Measurements from ENCODE around the gene IL17RE.
"Not testable (repeated sequence)": the region's sequence is repeated elsewhere in the genome, so short reads cannot be mapped to it uniquely, and the experiment has no call there.

- not testable (repeated sequence) for TF ChIP-seq EZH2 (IDR thresholded peaks at IDR 0.05; ENCODE audit: low read depth, unreplicated experiment); CTCF (conservative IDR thresholded peaks at IDR 0.05; ENCODE audit: low read depth in 2 of 2); POLR2AphosphoS5 (IDR thresholded peaks at IDR 0.05; ENCODE audit: low read depth); CREB1 (CRISPR knock-in tag; IDR thresholded peaks at IDR 0.05; ENCODE audit: low read depth); STAT1 (IDR thresholded peaks at IDR 0.05; ENCODE audit: unreplicated experiment); JUNB (IDR thresholded peaks at IDR 0.05; ENCODE audit: unreplicated experiment); ZNF114 (CRISPR knock-in tag; IDR thresholded peaks at IDR 0.05); REST (IDR thresholded peaks at IDR 0.05; ENCODE audit: unreplicated experiment); EZH2phosphoT487 (IDR thresholded peaks at IDR 0.05; ENCODE audit: unreplicated experiment); ZNF331 (CRISPR knock-in tag; IDR thresholded peaks at IDR 0.05; ENCODE audit: low read depth); NANOG (IDR thresholded peaks at IDR 0.05; ENCODE audit: borderline replicate concordance); ZNF462 (CRISPR knock-in tag; IDR thresholded peaks at IDR 0.05)
- TF ChIP-seq, protein P1, sequence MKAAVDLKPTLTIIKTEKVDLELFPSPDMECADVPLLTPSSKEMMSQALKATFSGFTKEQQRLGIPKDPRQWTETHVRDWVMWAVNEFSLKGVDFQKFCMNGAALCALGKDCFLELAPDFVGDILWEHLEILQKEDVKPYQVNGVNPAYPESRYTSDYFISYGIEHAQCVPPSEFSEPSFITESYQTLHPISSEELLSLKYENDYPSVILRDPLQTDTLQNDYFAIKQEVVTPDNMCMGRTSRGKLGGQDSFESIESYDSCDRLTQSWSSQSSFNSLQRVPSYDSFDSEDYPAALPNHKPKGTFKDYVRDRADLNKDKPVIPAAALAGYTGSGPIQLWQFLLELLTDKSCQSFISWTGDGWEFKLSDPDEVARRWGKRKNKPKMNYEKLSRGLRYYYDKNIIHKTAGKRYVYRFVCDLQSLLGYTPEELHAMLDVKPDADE (IDR thresholded peaks at IDR 0.05): not testable (repeated sequence)
These were observed 37.3 kb downstream of the IL17RE start for GRCh38 chr3:9939906-9940305.
